ENCODE data around the gene SPHKAP.

SPHKAP gene

GRCh38 chr2:228102949-228103348, 78.5 kb downstream of the SPHKAP start:
- TF ChIP-seq, protein P1, sequence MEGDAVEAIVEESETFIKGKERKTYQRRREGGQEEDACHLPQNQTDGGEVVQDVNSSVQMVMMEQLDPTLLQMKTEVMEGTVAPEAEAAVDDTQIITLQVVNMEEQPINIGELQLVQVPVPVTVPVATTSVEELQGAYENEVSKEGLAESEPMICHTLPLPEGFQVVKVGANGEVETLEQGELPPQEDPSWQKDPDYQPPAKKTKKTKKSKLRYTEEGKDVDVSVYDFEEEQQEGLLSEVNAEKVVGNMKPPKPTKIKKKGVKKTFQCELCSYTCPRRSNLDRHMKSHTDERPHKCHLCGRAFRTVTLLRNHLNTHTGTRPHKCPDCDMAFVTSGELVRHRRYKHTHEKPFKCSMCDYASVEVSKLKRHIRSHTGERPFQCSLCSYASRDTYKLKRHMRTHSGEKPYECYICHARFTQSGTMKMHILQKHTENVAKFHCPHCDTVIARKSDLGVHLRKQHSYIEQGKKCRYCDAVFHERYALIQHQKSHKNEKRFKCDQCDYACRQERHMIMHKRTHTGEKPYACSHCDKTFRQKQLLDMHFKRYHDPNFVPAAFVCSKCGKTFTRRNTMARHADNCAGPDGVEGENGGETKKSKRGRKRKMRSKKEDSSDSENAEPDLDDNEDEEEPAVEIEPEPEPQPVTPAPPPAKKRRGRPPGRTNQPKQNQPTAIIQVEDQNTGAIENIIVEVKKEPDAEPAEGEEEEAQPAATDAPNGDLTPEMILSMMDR (IDR thresholded peaks at IDR 0.05; ENCODE audit: low read depth, low read length): no peak
- no peak overlapping the region for H3K4me3 ChIP-seq (ENCODE audit: low read depth, low read length)

- H3K4me3 ChIP-seq (ENCODE audit: low read depth, low read length): no peak overlapping the region
- TF ChIP-seq, protein P1 (IDR thresholded peaks at IDR 0.05; ENCODE audit: low read depth, low read length): no peak
Observed at GRCh38 chr2:228094377-228094921, 87.0 kb downstream of the SPHKAP start.

- H3K4me3 ChIP-seq (ENCODE audit: low read depth, low read length): no peak overlapping the region
- TF ChIP-seq, protein P1 (IDR thresholded peaks at IDR 0.05; ENCODE audit: low read depth, low read length): no peak
Observed at GRCh38 chr2:228092056-228092455, 89.4 kb downstream of the SPHKAP start.

DNA sequence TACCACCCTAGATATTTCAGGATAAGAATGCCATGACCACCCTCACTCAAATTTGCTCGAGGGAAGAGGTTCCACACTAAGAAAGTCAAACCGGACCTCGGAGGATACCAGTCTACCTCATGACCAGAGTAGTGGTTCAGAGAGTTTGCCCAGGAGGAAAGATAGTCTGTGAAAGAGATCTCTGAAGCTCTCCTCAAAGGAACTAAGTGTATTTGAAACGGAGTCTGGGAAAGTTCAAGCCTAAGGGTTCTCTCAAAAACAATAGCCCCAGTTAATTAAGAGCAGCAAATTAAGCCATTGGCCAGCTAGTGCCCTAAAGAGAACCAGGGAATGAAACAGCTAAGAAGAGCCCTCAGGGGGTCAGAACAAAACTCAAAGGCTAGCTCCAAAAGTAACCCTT, 94.9 kb downstream of the SPHKAP start:
- TF ChIP-seq, protein P1 (IDR thresholded peaks at IDR 0.05; ENCODE audit: low read depth, low read length): no peak
- no peak overlapping the region for H3K4me3 ChIP-seq (ENCODE audit: low read depth, low read length)

GRCh38 chr2:228084717-228085116, 96.8 kb downstream of the SPHKAP start:
- H3K4me3 ChIP-seq (ENCODE audit: low read depth, low read length): no peak overlapping the region
- TF ChIP-seq, protein P1 (IDR thresholded peaks at IDR 0.05; ENCODE audit: low read depth, low read length): no peak

DNA sequence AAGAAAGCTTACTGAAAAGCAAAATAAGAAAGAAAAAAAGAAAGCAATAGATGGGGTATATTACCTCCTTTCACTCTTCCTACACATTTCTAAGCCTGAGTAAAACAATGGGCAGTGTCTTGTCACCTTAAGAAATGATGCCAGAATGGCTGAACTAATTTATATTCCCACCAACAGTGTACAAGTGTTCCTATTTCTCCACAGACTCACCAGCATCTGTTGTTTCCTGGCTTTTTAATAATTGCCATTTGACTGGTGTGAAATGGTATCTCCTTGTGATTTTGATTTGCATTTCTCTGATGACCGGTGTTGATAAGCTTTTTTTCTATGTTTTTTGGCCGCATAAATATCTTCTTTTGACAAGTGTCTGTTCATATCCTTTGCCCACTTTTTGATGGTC, 98.4 kb downstream of the SPHKAP start:
- TF ChIP-seq, protein P1 (IDR thresholded peaks at IDR 0.05; ENCODE audit: low read depth, low read length): no peak
- no peak overlapping the region for H3K4me3 ChIP-seq (ENCODE audit: low read depth, low read length)

DNA sequence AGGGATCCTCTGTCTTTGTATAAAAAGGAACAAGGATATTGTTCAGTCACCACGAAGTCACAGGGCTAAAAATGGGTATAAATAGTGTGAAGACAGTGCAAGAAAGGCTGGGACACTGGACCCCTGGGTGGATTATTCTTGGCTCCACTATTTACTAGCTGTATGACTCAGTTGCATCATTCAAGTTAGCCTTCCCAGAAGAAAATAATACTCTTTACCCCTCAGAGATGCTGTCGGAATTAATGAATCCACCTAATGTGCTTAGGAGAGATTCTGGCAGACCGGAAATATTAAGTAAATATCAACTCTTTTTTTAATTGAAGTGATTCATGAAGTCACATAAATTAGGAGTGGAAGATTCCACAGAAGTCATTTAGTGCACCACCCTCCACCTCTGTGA, 98.9 kb downstream of the SPHKAP start:
- TF ChIP-seq, protein P1 (IDR thresholded peaks at IDR 0.05; ENCODE audit: low read depth, low read length): no peak
- no peak overlapping the region for H3K4me3 ChIP-seq (ENCODE audit: low read depth, low read length)

Data from WI38 (cell line).